CD14-positive monocyte (primary cell): Measurements from ENCODE around the gene PLXNA4. TPM values are rescaled to one million over a fixed set of nuclear protein-coding genes. Genes with fewer than 3 reads are reported as not detected.

Source experiments
- DNase-seq, 3 donors: peaks; one replicate each; pipeline ENCODE4 v3.0.0-alpha.2; 2011 to 2022
- H2AFZ ChIP-seq: 2 replicates; pipeline ENCODE4 v1.6.0; 2012; ENCODE audit warnings: mild to moderate bottlenecking, low read depth, low read length, inconsistent platforms; ENCODE audit not compliant: insufficient read depth, poor library complexity, severe bottlenecking
- H3K27ac ChIP-seq, 2 donors: 1 replicate in 1 of 2; 2 replicates in 1 of 2; pipeline ENCODE4 v1.5.1; 2012 to 2013; ENCODE audit warnings: low read length in 2 of 2, control low read depth in 1 of 2, inconsistent platforms in 1 of 2, low read depth in 1 of 2, mild to moderate bottlenecking in 1 of 2
- H3K27me3 ChIP-seq, 2 donors: one replicate each; pipeline versions ENCODE4 v1.6.0 to v1.6.1; 2011 to 2013; ENCODE audit warnings: low read length in 2 of 2; ENCODE audit not compliant: control insufficient read depth in 2 of 2, insufficient read depth in 2 of 2
- H3K36me3 ChIP-seq, 2 donors: replicated peaks in 1 of 2; 1 replicate in 1 of 2; 2 replicates in 1 of 2; pipeline versions ENCODE4 v1.5.1 to v1.6.1; 2012 to 2013; ENCODE audit warnings: low read length in 2 of 2, control low read depth in 1 of 2, inconsistent platforms in 1 of 2, mild to moderate bottlenecking in 1 of 2; ENCODE audit not compliant: insufficient read depth in 2 of 2, control insufficient read depth in 1 of 2
- H3K4me1 ChIP-seq, 2 donors: 1 replicate in 1 of 2; 2 replicates in 1 of 2; pipeline versions ENCODE4 v1.5.1 to v1.6.1; 2012 to 2013; ENCODE audit warnings: low read length in 2 of 2, control low read depth in 1 of 2, inconsistent platforms in 1 of 2, mild to moderate bottlenecking in 1 of 2, moderate library complexity in 1 of 2; ENCODE audit not compliant: insufficient read depth in 2 of 2, control insufficient read depth in 1 of 2
- H3K4me2 ChIP-seq: replicated peaks from 2 replicates; pipeline ENCODE3; 2012; ENCODE audit warnings: low read length, moderate library complexity, mild to moderate bottlenecking; ENCODE audit not compliant: poor library complexity, severe bottlenecking; ENCODE audit errors: extremely low read depth
- H3K4me3 ChIP-seq, 3 experiments: fragments of 200-600 bp in 1 of 3; sonication (generic) in 1 of 3; replicated peaks in 1 of 3; 1 replicate in 2 of 3; 2 replicates in 1 of 3; pipeline ENCODE4 v1.5.1; 2011 to 2013; ENCODE audit warnings: low read length in 3 of 3, mild to moderate bottlenecking in 3 of 3, control low read depth in 2 of 3, low read depth in 2 of 3, inconsistent platforms in 1 of 3, moderate library complexity in 1 of 3
- H3K79me2 ChIP-seq: 2 replicates; pipeline ENCODE4 v1.6.0; 2012; ENCODE audit warnings: mild to moderate bottlenecking, control low read depth, inconsistent platforms, low read length, moderate library complexity; ENCODE audit not compliant: insufficient read depth
- H3K9ac ChIP-seq: 2 replicates; pipeline ENCODE4 v1.6.0; 2017; ENCODE audit warnings: low read length, mild to moderate bottlenecking; ENCODE audit not compliant: insufficient read depth, poor library complexity, severe bottlenecking
- H3K9me3 ChIP-seq, 2 donors: replicated peaks in 1 of 2; 1 replicate in 1 of 2; 2 replicates in 1 of 2; pipeline versions ENCODE4 v1.5.1 to v1.6.1; 2012 to 2013; ENCODE audit warnings: low read length in 2 of 2, control low read depth in 1 of 2; ENCODE audit not compliant: control insufficient read depth in 1 of 2, insufficient read depth in 1 of 2
- H4K20me1 ChIP-seq: 2 replicates; pipeline ENCODE4 v1.6.0; 2012; ENCODE audit warnings: mild to moderate bottlenecking, low read length, control low read depth, moderate library complexity; ENCODE audit not compliant: insufficient read depth
- H3K27ac Mint-ChIP-seq, 7 donors: one replicate each; pipeline ENCODE4 v1.8.0; 2020; ENCODE audit warnings: mild to moderate bottlenecking in 7 of 7, mixed read lengths in 7 of 7, moderate library complexity in 6 of 7, inconsistent platforms in 2 of 7
- H3K27me3 Mint-ChIP-seq, 3 donors: one replicate each; pipeline ENCODE4 v1.8.0; 2021 to 2022; ENCODE audit warnings: low read depth in 3 of 3, mild to moderate bottlenecking in 3 of 3, mixed read lengths in 3 of 3, moderate library complexity in 3 of 3, inconsistent platforms in 1 of 3
- H3K36me3 Mint-ChIP-seq, 2 donors: one replicate each; pipeline ENCODE4 v1.8.0; 2020; ENCODE audit warnings: mixed read lengths in 2 of 2, inconsistent platforms in 1 of 2, mild to moderate bottlenecking in 1 of 2
- H3K4me1 Mint-ChIP-seq: one replicate; pipeline ENCODE4 v1.8.0; 2020; ENCODE audit warnings: mild to moderate bottlenecking, mixed read lengths
- H3K4me3 Mint-ChIP-seq, 2 donors: one replicate each; pipeline ENCODE4 v1.8.0; 2020; ENCODE audit warnings: mild to moderate bottlenecking in 2 of 2, mixed read lengths in 2 of 2, moderate library complexity in 1 of 2
- H3K9me3 Mint-ChIP-seq, 7 donors: one replicate each; pipeline ENCODE4 v1.8.0; 2020 to 2022; ENCODE audit warnings: mixed read lengths in 7 of 7, mild to moderate bottlenecking in 6 of 7, moderate library complexity in 6 of 7, inconsistent platforms in 2 of 7
- whole genome bisulfite sequencing: methylation state at CpG from one replicate; pipeline ENCODE4 v1.1.5; 2013; ENCODE audit warnings: missing lambda C conversion rate; ENCODE audit not compliant: insufficient coverage; 5-methylcytosine and 5-hydroxymethylcytosine counted together
- intact Hi-C, 2 donors: fragments of 100-400 bp; cut with micrococcal nuclease; formaldehyde crosslinking; loops; one replicate each; pipeline versions ENCODE4 v1.15.0 to v1.15.1; 2023
- polyA plus RNA-seq, 3 donors: library from polyadenylated mRNA; depleted of rRNA in 1 of 3; unstranded in 2 of 3; stranded (reverse) in 1 of 3; fragments of 300-500 nt in 2 of 3; fragments of >200 nt in 1 of 3; fragmentation: Illumina TruSeq in 2 of 3; gene quantifications; 1 replicate in 2 of 3; 2 replicates in 1 of 3; pipeline ENCODE4 v1.2.3, GENCODE V29; 2012 to 2021
- TF ChIP-seq, protein P1 (sequence below): fragments of 200-600 bp; IDR thresholded peaks from one replicate; pipeline ENCODE4 v1.8.0; 2022; ENCODE audit warnings: antibody characterized with exemption, mild to moderate bottlenecking

Gene PLXNA4
- polyA plus RNA-seq, 3 donors, result not detected

DNA sequence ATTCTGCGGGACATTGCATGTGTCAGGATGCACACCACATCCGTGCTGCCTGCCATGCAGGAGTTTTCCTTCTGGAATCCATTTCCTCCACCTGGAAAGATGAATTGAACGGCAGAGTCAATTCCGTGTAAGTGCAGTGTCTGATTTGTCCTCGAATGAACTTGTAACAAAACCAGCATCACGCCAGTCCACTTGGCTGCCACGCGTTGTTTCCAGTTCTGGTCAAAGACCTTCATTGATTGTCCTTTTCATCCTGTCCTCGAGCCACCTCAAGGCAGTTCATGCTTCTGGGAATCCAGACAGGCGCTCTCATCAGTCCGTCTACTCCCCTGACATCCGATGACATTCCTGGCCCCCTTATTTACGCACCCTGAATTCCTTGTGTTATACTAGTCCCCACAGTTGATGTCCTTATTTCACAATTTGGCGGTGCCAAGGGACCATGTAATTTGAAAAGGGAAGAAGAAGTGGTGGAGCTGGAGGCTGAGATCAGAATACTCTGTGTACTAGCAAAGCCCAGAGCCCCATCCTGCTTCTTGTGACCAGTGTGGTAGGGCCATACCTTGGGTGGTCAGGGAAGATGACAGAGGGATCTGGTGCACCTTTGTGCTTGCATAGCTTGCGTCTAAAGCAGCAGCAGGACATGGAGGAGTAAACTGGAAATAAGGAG, 502.2 kb downstream of the PLXNA4 start:
- no peak for DNase-seq
- Histone ChIP-seq H2AFZ (no peak overlapping the region), H3K4me3 (no peak overlapping the region), H4K20me1 (no peaks in the 10 kb centered on the region), H3K4me2 (no peak overlapping the region), H3K79me2 (no peaks in the 10 kb centered on the region), H3K9ac (no peak overlapping the region), H3K27ac (no peak overlapping the region), H3K4me1 (no peaks in the 10 kb centered on the region), H3K36me3 (no peaks in the 10 kb centered on the region), H3K27me3 (no peaks in the 10 kb centered on the region), H3K9me3 (no peaks in the 10 kb centered on the region)
- Mint-ChIP-seq H3K9me3 (peaks cover 0 to 4% (median 0%) of the 10 kb centered on the region in 7 donors), H3K36me3 (no peaks in the 10 kb centered on the region), H3K4me1 (no peaks in the 10 kb centered on the region), H3K27ac (no peak overlapping the region), H3K27me3 (peaks cover 0 to 14% (median 2%) of the 10 kb centered on the region in 3 donors), H3K4me3 (no peak overlapping the region)
- intact Hi-C loops, result no loop called here
- TF ChIP-seq, protein P1, sequence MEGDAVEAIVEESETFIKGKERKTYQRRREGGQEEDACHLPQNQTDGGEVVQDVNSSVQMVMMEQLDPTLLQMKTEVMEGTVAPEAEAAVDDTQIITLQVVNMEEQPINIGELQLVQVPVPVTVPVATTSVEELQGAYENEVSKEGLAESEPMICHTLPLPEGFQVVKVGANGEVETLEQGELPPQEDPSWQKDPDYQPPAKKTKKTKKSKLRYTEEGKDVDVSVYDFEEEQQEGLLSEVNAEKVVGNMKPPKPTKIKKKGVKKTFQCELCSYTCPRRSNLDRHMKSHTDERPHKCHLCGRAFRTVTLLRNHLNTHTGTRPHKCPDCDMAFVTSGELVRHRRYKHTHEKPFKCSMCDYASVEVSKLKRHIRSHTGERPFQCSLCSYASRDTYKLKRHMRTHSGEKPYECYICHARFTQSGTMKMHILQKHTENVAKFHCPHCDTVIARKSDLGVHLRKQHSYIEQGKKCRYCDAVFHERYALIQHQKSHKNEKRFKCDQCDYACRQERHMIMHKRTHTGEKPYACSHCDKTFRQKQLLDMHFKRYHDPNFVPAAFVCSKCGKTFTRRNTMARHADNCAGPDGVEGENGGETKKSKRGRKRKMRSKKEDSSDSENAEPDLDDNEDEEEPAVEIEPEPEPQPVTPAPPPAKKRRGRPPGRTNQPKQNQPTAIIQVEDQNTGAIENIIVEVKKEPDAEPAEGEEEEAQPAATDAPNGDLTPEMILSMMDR, result no peak
- WGBS, result 93% methylated on average over 10 of the region's 15 CpGs
